PC-9 (cell line): Measurements from ENCODE around the gene UNC119. TPM values are rescaled to one million over a fixed set of nuclear protein-coding genes. Genes with fewer than 3 reads are reported as not detected.

Source experiments
- BruUV-seq: library from RNA; stranded (reverse); fragments of 400-500 nt; replicated peaks from 2 replicates; lab custom pipeline; 2021; lab: Mats Ljungman, UMichigan
- CTCF ChIA-PET: fragments of 300-600 bp; sonication (Branson Sonifier 250); formaldehyde crosslinking; loops from one replicate; lab custom pipeline; 2022; ENCODE audit warnings: antibody characterized with exemption; lab: Charles Lee
- POLR2A ChIA-PET: fragments of 300-600 bp; sonication (Branson Sonifier 250); formaldehyde crosslinking; loops from one replicate; lab custom pipeline; 2022; ENCODE audit warnings: antibody characterized with exemption; ENCODE audit not compliant: unreplicated experiment; lab: Charles Lee
- DNase-seq, 2 experiments: peaks; one replicate each; pipeline versions ENCODE4 v3.0.0 to v3.0.0-alpha.2; 2015 to 2022; ENCODE audit warnings: mixed read lengths in 1 of 2
- H2AFZ ChIP-seq: fragments of 200-600 bp; sonication (generic); 2 replicates; pipeline ENCODE4 v1.8.1; 2017; ENCODE audit warnings: antibody characterized with exemption
- H3F3A ChIP-seq: fragments of 200-600 bp; sonication (generic); 2 replicates; pipeline ENCODE4 v1.8.1; 2017; ENCODE audit warnings: antibody characterized with exemption, mild to moderate bottlenecking, low read depth; ENCODE audit not compliant: insufficient read depth
- H3K27ac ChIP-seq: fragments of 200-600 bp; sonication (generic); 2 replicates; pipeline ENCODE4 v1.6.1; 2016; ENCODE audit warnings: mixed run types
- H3K27me3 ChIP-seq: fragments of 200-600 bp; sonication (generic); 2 replicates; pipeline ENCODE4 v1.6.1; 2016; ENCODE audit warnings: low read depth, mixed run types; ENCODE audit not compliant: insufficient read depth
- H3K36me3 ChIP-seq: fragments of 200-600 bp; sonication (generic); 2 replicates; pipeline ENCODE4 v1.6.1; 2016; ENCODE audit warnings: low read depth, mixed run types
- H3K4me1 ChIP-seq: fragments of 200-600 bp; sonication (generic); replicated peaks from 2 replicates; pipeline ENCODE4 v1.6.1; 2016; ENCODE audit warnings: mixed run types; ENCODE audit not compliant: insufficient read depth
- H3K4me2 ChIP-seq: fragments of 200-600 bp; sonication (generic); 2 replicates; pipeline ENCODE4 v1.6.1; 2017; ENCODE audit warnings: mixed run types
- H3K4me3 ChIP-seq: fragments of 200-600 bp; sonication (generic); 2 replicates; pipeline ENCODE4 v1.6.1; 2016; ENCODE audit warnings: mixed run types
- H3K79me2 ChIP-seq: fragments of 200-600 bp; sonication (generic); 2 replicates; pipeline ENCODE4 v1.6.1; 2017; ENCODE audit warnings: low read depth, mixed run types
- H3K9me2 ChIP-seq: fragments of 200-600 bp; sonication (generic); 2 replicates; pipeline ENCODE4 v1.8.1; 2017; ENCODE audit warnings: mild to moderate bottlenecking; ENCODE audit not compliant: insufficient read depth
- H3K9me3 ChIP-seq: fragments of 200-600 bp; sonication (generic); 2 replicates; pipeline ENCODE4 v1.8.1; 2016; ENCODE audit warnings: low read depth; ENCODE audit not compliant: insufficient read depth
- H4K20me1 ChIP-seq: fragments of 200-600 bp; sonication (generic); 2 replicates; pipeline ENCODE4 v1.8.1; 2017; ENCODE audit not compliant: insufficient read depth
- CTCF ChIP-seq: fragments of 200-600 bp; sonication (generic); conservative IDR thresholded peaks from 2 replicates; pipeline ENCODE4 v1.6.1; 2017; ENCODE audit warnings: mixed run types, antibody characterized with exemption, mild to moderate bottlenecking, moderate library complexity
- EZH2 ChIP-seq: fragments of 200-600 bp; sonication (generic); IDR thresholded peaks from 2 replicates; pipeline ENCODE4 v1.8.0; 2017; ENCODE audit warnings: antibody characterized with exemption, low read depth
- intact Hi-C: fragments of 100-400 bp; cut with micrococcal nuclease; formaldehyde crosslinking; loops from one replicate; pipeline ENCODE4 v1.10.0; 2022; ENCODE audit not compliant: unreplicated experiment
- total RNA-seq: library from RNA; stranded (reverse); gene quantifications from 2 replicates; pipeline ENCODE4 v1.2.3, GENCODE V29; 2021

UNC119 gene
- total RNA-seq, 1 experiment from 2014 or later, result 48.8 TPM

DNA sequence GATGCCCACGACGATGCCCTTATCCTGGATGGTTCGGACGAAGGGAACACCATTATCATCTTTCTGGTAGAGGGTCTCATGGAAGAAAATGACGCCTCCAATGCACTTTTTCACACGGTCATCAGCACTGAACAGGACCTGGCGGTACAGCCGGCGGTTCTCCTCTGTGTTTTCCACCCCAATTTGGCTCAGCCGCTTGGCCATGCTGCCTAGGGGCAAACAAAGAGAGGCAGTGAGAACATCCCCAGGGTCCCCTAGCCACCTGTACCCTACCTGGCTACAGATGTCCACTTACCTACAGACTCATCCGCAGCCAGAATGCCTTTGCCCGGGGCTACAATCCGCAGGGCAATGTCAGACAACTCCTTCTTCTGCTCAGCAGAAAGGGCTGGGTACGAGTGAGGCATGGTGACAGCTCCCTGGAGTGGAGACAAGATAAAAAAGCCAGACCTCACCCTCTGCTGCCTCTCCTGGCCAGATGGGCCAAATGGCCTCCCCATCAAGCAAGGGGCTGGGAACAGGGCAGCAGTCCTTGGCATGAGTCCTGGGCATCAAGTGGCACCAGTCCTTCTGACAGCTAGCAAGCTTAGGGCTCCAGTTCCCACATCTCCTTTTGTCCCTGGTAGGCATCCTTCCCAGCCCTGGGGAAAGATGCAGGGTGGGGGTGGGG lies 22.8 kb upstream of the UNC119 start:
- Histone ChIP-seq H3K27me3 (no peaks in the 10 kb centered on the region), H3K9me3 (no peaks in the 10 kb centered on the region), H3K79me2 (peaks cover 9% of the 10 kb centered on the region), H4K20me1 (no peaks in the 10 kb centered on the region), H3K36me3 (0 out of 2 replicates have a peak, but pooled peaks cover 4% of the 10 kb centered on the region), H3K4me3 (no peak overlapping the region), H2AFZ (no peak overlapping the region), H3F3A (peaks cover 15% of the 10 kb centered on the region; the same call in 1 of the 2 replicates), H3K4me2 (no peak overlapping the region), H3K27ac (no peak overlapping the region), H3K9me2 (no peaks in the 10 kb centered on the region), H3K4me1 (peaks cover 14% of the 10 kb centered on the region)
- DNase-seq, result no peak
- ChIA-PET POLR2A (no interaction called here), CTCF (interaction anchor here (0.5 kb wide), 1 partner anchor 770 kb away, joined by 5 read pairs; no protein-coding TSS in a partner anchor)
- no TSS peak for BruUV-seq
- TF ChIP-seq EZH2 (no peak), CTCF (no peak)
- intact Hi-C loops, result no loop called here

DNA sequence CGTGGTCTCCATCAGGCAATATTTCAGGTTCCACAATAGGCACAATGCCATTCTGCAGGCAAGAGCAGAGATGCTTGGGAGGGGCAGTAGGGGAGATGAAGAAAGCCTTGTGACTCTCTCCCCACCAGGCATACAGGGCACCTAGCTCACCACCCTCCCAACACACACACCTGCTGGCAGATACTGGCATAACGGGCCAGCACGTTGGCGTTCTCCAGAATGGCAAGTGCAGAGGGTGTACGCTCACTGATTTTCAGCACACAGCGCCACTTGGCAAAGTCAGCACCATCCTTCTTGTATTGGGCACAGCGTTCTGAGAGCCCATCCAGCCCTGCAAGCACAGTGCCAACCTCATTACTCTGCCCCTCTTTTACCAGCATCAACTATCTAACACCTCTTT lies 22.1 kb upstream of the UNC119 start:
- no peaks in the 10 kb centered on the region for H3K9me3 ChIP-seq
- TF ChIP-seq EZH2 (no peak), CTCF (no peak; the same call in 1 of the 2 replicates)
- H3K9me2 ChIP-seq, result no peaks in the 10 kb centered on the region
- POLR2A ChIA-PET, result no interaction called here
- intact Hi-C loops, result no loop called here
- CTCF ChIA-PET, result no interaction called here
- H3K36me3 ChIP-seq, result 0 out of 2 replicates have a peak, but pooled peaks cover 4% of the 10 kb centered on the region
- H4K20me1 ChIP-seq, result no peaks in the 10 kb centered on the region
- no peak overlapping the region for H3K27ac ChIP-seq
- no peak overlapping the region for H2AFZ ChIP-seq
- H3K4me3 ChIP-seq, result no peak overlapping the region
- no TSS peak for BruUV-seq
- H3K4me1 ChIP-seq, result peaks cover 21% of the 10 kb centered on the region
- H3K4me2 ChIP-seq, result no peak overlapping the region
- H3K27me3 ChIP-seq, result no peaks in the 10 kb centered on the region
- H3F3A ChIP-seq, result peaks cover 15% of the 10 kb centered on the region; the same call in 1 of the 2 replicates
- DNase-seq, result no peak
- peaks cover 11% of the 10 kb centered on the region for H3K79me2 ChIP-seq

DNA sequence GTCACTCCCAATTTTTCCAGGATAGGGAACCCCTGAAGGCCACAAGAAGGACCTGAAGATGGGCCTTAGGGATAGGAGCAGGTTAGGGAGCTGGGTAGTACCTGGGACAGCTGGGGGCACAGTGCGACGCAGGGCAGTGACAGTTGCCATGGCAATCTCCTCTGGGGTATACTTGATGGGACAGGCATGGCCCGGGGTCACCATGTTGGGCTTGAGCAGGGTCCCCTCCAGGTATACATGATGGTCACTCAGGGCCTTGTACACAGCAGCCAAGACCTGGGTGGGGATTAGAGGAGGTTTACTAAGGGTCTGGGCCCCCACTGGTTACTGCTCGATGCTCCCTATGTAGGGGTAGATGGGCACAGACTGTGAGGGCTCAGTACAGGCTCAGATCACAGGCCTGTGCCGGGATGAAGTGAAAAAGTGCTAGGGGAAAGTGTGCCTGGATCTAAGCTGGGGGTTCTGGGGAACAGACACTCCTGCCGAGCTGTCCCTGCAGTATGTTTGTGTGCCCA lies 21.6 kb upstream of the UNC119 start:
- TF ChIP-seq EZH2 (no peak), CTCF (no peak)
- H2AFZ ChIP-seq, result no peak overlapping the region
- no peak overlapping the region for H3K27ac ChIP-seq
- no peak overlapping the region for H3K4me2 ChIP-seq
- H3F3A ChIP-seq, result peaks cover 15% of the 10 kb centered on the region; the same call in 1 of the 2 replicates
- H3K36me3 ChIP-seq, result 0 out of 2 replicates have a peak, but pooled peaks cover 4% of the 10 kb centered on the region
- H3K4me3 ChIP-seq, result no peak overlapping the region
- intact Hi-C loops, result no loop called here
- no peaks in the 10 kb centered on the region for H3K9me3 ChIP-seq
- CTCF ChIA-PET, result no interaction called here
- POLR2A ChIA-PET, result no interaction called here
- peaks cover 21% of the 10 kb centered on the region for H3K4me1 ChIP-seq
- no peaks in the 10 kb centered on the region for H3K9me2 ChIP-seq
- no peak for DNase-seq
- H3K27me3 ChIP-seq, result no peaks in the 10 kb centered on the region
- no TSS peak for BruUV-seq
- peaks cover 11% of the 10 kb centered on the region for H3K79me2 ChIP-seq
- no peaks in the 10 kb centered on the region for H4K20me1 ChIP-seq
